ENCODE results near the gene NCDN.

Gene NCDN

GRCh38 chr1:35555212-35555584, 2.4 kb upstream of the NCDN start:
- no peak for DNase-seq

GRCh38 chr1:35555601-35556477, 1.8 kb upstream of the NCDN start:
- peak; percentile 89 for DNase-seq

- no peak for DNase-seq
Measured at GRCh38 chr1:35556484-35557117, 998 bp upstream of the NCDN start.

GRCh38 chr1:35557118-35557610, 435 bp upstream of the NCDN start, which contains the start of gene KIAA0319L:
KIAA0319L (minus strand) TSS chr1:35557403; CDS start chr1:35554491, 2,912 bp downstream.
- peak; percentile 98 for DNase-seq

GRCh38 chr1:35558374-35559316, 1.0 kb downstream of the NCDN start:
- peak; percentile 63 for DNase-seq

- DNase-seq: no peak
Measured at GRCh38 chr1:35559317-35559944, 1.8 kb downstream of the NCDN start.

GRCh38 chr1:35560256-35561225, 2.9 kb downstream of the NCDN start:
- DNase-seq: no peak

- DNase-seq: no peak
Measured at GRCh38 chr1:35561297-35561971, 3.8 kb downstream of the NCDN start.

GRCh38 chr1:35561972-35562680, 4.5 kb downstream of the NCDN start:
- DNase-seq: no peak

- no peak for DNase-seq
Measured at GRCh38 chr1:35563166-35563565, 5.6 kb downstream of the NCDN start.

- DNase-seq: peak; percentile 75
Measured at GRCh38 chr1:35564037-35564883, 6.7 kb downstream of the NCDN start.

- no peak for DNase-seq
Measured at GRCh38 chr1:35564884-35565741, 7.5 kb downstream of the NCDN start.

- no peak for DNase-seq
Measured at GRCh38 chr1:35565742-35566133, 8.1 kb downstream of the NCDN start.

GRCh38 chr1:35567947-35568558, 10.5 kb downstream of the NCDN start:
- no peak for DNase-seq

- DNase-seq: peak; percentile 62
Measured at GRCh38 chr1:35568975-35569395, 11.4 kb downstream of the NCDN start.

- no peak for DNase-seq
Measured at GRCh38 chr1:35569936-35570335, 12.3 kb downstream of the NCDN start.

GRCh38 chr1:35570589-35571137, 13.1 kb downstream of the NCDN start:
- no peak for DNase-seq
